ENCODE data around the gene NRF1.

- TF ChIP-seq POLR2A (IDR thresholded peaks at IDR 0.05) (no peak), CTCF (IDR thresholded peaks at IDR 0.05) (no peak)
Measured at GRCh38 chr7:129665013-129665401, 53.5 kb downstream of the NRF1 start.

Measured in adrenal gland (tissue), 5 donors.